Calu3 (cell line): ENCODE data around the gene STEAP1B. TPM values are rescaled to one million over a fixed set of nuclear protein-coding genes. Genes with fewer than 3 reads are reported as not detected.

Experiments used
- BruUV-seq: library from RNA; stranded (reverse); fragments of 400-500 nt; replicated peaks from 2 replicates; lab custom pipeline; 2021; lab: Mats Ljungman, UMichigan
- CTCF ChIA-PET: fragments of 300-600 bp; sonication (Branson Sonifier 250); formaldehyde crosslinking; loops from one replicate; lab custom pipeline; 2022; ENCODE audit warnings: antibody characterized with exemption; lab: Charles Lee
- DNase-seq: peaks from one replicate; pipeline ENCODE4 v3.0.0; 2022
- H3K27ac Mint-ChIP-seq: one replicate; pipeline ENCODE4 v1.8.0; 2022; ENCODE audit warnings: mixed read lengths; ENCODE audit not compliant: unreplicated experiment
- H3K27me3 Mint-ChIP-seq: one replicate; pipeline ENCODE4 v1.8.0; 2022; ENCODE audit warnings: mixed read lengths; ENCODE audit not compliant: unreplicated experiment
- H3K36me3 Mint-ChIP-seq: one replicate; pipeline ENCODE4 v1.8.0; 2022; ENCODE audit warnings: mild to moderate bottlenecking, moderate library complexity, mixed read lengths; ENCODE audit not compliant: insufficient read depth, unreplicated experiment
- H3K4me1 Mint-ChIP-seq: one replicate; pipeline ENCODE4 v1.8.0; 2022; ENCODE audit warnings: mild to moderate bottlenecking, low read depth, mixed read lengths; ENCODE audit not compliant: unreplicated experiment
- H3K4me3 Mint-ChIP-seq: one replicate; pipeline ENCODE4 v1.8.0; 2022; ENCODE audit warnings: mild to moderate bottlenecking, low read depth, moderate library complexity, mixed read lengths; ENCODE audit not compliant: unreplicated experiment
- H3K9me3 Mint-ChIP-seq: one replicate; pipeline ENCODE4 v1.8.0; 2022; ENCODE audit warnings: low read depth, mixed read lengths; ENCODE audit not compliant: unreplicated experiment
- CTCF ChIP-seq: fragments of 200-600 bp; IDR thresholded peaks from one replicate; pipeline ENCODE4 v1.8.0; 2022; ENCODE audit warnings: antibody characterized with exemption; ENCODE audit not compliant: unreplicated experiment
- intact Hi-C: fragments of 100-400 bp; cut with micrococcal nuclease; formaldehyde crosslinking; loops from one replicate; pipeline ENCODE4 v1.10.0; 2022; ENCODE audit not compliant: unreplicated experiment
- total RNA-seq: library from RNA; stranded (reverse); gene quantifications from 2 replicates; pipeline ENCODE4 v1.2.3, GENCODE V29; 2022

STEAP1B gene
- total RNA-seq, 1 experiment from 2014 or later: 2.6 TPM

DNA sequence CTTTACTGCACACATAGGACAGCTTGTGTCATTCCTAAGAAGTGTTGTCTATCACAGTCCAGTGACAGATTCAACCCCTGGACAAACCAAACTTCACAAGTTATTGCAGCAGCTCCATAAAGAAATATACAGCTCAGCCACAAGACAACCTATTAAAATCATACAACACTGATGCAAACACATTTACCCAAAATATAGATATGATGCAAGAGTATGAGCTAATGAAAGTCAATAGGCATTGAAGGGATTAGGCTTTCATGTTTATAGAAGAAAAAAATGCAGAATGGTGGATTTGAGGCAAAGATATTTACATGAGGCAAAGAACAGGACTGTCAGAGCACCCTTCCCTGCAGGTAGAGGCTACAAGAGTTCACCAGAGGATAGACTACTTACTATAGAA lies 128.1 kb downstream of the STEAP1B start:
- no peaks in the 10 kb centered on the region for H3K9me3 Mint-ChIP-seq
- no peak overlapping the region for H3K27ac Mint-ChIP-seq
- no TSS peak for BruUV-seq
- peaks cover 28% of the 10 kb centered on the region for H3K4me1 Mint-ChIP-seq
- TF ChIP-seq CTCF: no peak
- CTCF ChIA-PET: interaction anchor here (1.7 to 1.8 kb wide), 2 partner anchors 22 to 48 kb away, joined by 3 to 4 read pairs; no protein-coding TSS in a partner anchor
- H3K36me3 Mint-ChIP-seq: no peaks in the 10 kb centered on the region
- no peaks in the 10 kb centered on the region for H3K27me3 Mint-ChIP-seq
- intact Hi-C loops: no loop called here
- no peak overlapping the region for H3K4me3 Mint-ChIP-seq
- no peak for DNase-seq

Other genes starting within 250 kb of the STEAP1B start
- gene RAPGEF5, start 143.0 kb downstream of the STEAP1B start, total RNA-seq: 108 and 128 TPM in 2 replicates
- gene IL6, start 227.0 kb upstream of the STEAP1B start, total RNA-seq: 20.7 and 25.5 TPM in 2 replicates